IMR-90 (cell line): Measurements from ENCODE around the gene ENKUR. TPM values are rescaled to one million over a fixed set of nuclear protein-coding genes. Genes with fewer than 3 reads are reported as not detected.

Source experiments
- ATAC-seq: fragments of 200-7000 bp; cut with Tn5 transposase; 2 replicates; pipeline ENCODE4 v1.9.1; 2020; ENCODE audit warnings: low read depth, mild to moderate bottlenecking, moderate library complexity
- BruUV-seq: library from RNA; stranded (reverse); fragments of 400-500 nt; replicated peaks from 2 replicates; lab custom pipeline; 2021; lab: Mats Ljungman, UMichigan
- CTCF ChIA-PET: fragments of 300-600 bp; formaldehyde crosslinking; extraction: SDS; loops from one replicate; lab custom pipeline; 2021; ENCODE audit warnings: antibody characterized with exemption; lab: Yijun Ruan, JAX
- POLR2A ChIA-PET: fragments of 300-600 bp; sonication (Branson Sonifier 250); formaldehyde crosslinking; loops from one replicate; lab custom pipeline; 2022; ENCODE audit warnings: antibody characterized with exemption; ENCODE audit not compliant: unreplicated experiment; lab: Charles Lee
- DNase-seq: peaks from one replicate; pipeline ENCODE4 v3.0.0; 2013
- H2AFZ ChIP-seq: replicated peaks from 2 replicates; pipeline ENCODE3; 2013; ENCODE audit warnings: low read length, mild to moderate bottlenecking; ENCODE audit not compliant: poor library complexity
- H2AK5ac ChIP-seq: 2 replicates; pipeline ENCODE4 v1.6.1; 2013; ENCODE audit warnings: low read depth, low read length, inconsistent platforms
- H2AK9ac ChIP-seq: replicated peaks from 2 replicates; pipeline ENCODE3; 2013; ENCODE audit warnings: mild to moderate bottlenecking, low read depth, low read length, moderate library complexity; ENCODE audit not compliant: poor library complexity
- H2BK120ac ChIP-seq: 2 replicates; pipeline ENCODE4 v1.6.1; 2013; ENCODE audit warnings: low read depth, low read length, inconsistent platforms
- H2BK15ac ChIP-seq: 3 replicates; pipeline ENCODE4 v1.6.1; 2013; ENCODE audit warnings: low read depth, low read length, inconsistent platforms
- H2BK20ac ChIP-seq: 2 replicates; pipeline ENCODE4 v1.6.1; 2013; ENCODE audit warnings: low read depth, mild to moderate bottlenecking, inconsistent platforms, low read length, moderate library complexity
- H2BK5ac ChIP-seq: 2 replicates; pipeline ENCODE4 v1.6.1; 2013; ENCODE audit warnings: mild to moderate bottlenecking, low read depth, low read length, inconsistent platforms; ENCODE audit not compliant: poor library complexity, severe bottlenecking
- H3K14ac ChIP-seq: replicated peaks from 2 replicates; pipeline ENCODE4 v1.6.1; 2013; ENCODE audit warnings: low read depth, low read length, inconsistent platforms
- H3K18ac ChIP-seq: 2 replicates; pipeline ENCODE4 v1.6.1; 2013; ENCODE audit warnings: low read depth, low read length, control low read depth
- H3K23ac ChIP-seq: 2 replicates; pipeline ENCODE4 v1.6.1; 2013; ENCODE audit warnings: low read depth, low read length, inconsistent platforms
- H3K27ac ChIP-seq: 2 replicates; pipeline ENCODE4 v1.5.1; 2013; ENCODE audit warnings: mild to moderate bottlenecking, control low read depth, low read length; ENCODE audit not compliant: insufficient read depth
- H3K27me3 ChIP-seq: 2 replicates; pipeline ENCODE4 v1.6.1; 2013; ENCODE audit warnings: low read length; ENCODE audit not compliant: control insufficient read depth, insufficient read depth
- H3K36me3 ChIP-seq: 2 replicates; pipeline ENCODE4 v1.6.1; 2013; ENCODE audit warnings: low read length, mixed read lengths; ENCODE audit not compliant: control insufficient read depth, insufficient read depth
- H3K4ac ChIP-seq: 2 replicates; pipeline ENCODE4 v1.6.1; 2013; ENCODE audit warnings: low read depth, low read length, inconsistent platforms
- H3K4me1 ChIP-seq: 2 replicates; pipeline ENCODE4 v1.6.1; 2013; ENCODE audit warnings: low read length, mixed read lengths; ENCODE audit not compliant: control insufficient read depth, insufficient read depth
- H3K4me2 ChIP-seq: 2 replicates; pipeline ENCODE4 v1.6.1; 2013; ENCODE audit warnings: low read depth, mild to moderate bottlenecking, control low read depth, low read length, moderate library complexity
- H3K4me3 ChIP-seq: 2 replicates; pipeline ENCODE4 v1.5.1; 2013; ENCODE audit warnings: low read depth, mild to moderate bottlenecking, control low read depth, low read length, moderate library complexity; ENCODE audit not compliant: insufficient read depth
- H3K56ac ChIP-seq: 2 replicates; pipeline ENCODE4 v1.6.1; 2013; ENCODE audit warnings: low read length, inconsistent platforms; ENCODE audit not compliant: insufficient read depth; ENCODE audit errors: extremely low read depth
- H3K79me1 ChIP-seq, 2 experiments: 2 replicates each; pipeline ENCODE4 v1.6.1; 2013; ENCODE audit warnings: low read length in 2 of 2, inconsistent platforms in 1 of 2, low read depth in 1 of 2
- H3K9ac ChIP-seq: 2 replicates; pipeline ENCODE4 v1.6.1; 2013; ENCODE audit warnings: low read depth, low read length, control low read depth
- H3K9me1 ChIP-seq: 2 replicates; pipeline ENCODE4 v1.6.1; 2013; ENCODE audit warnings: low read length, inconsistent platforms; ENCODE audit not compliant: insufficient read depth
- H3K9me3 ChIP-seq: 2 replicates; pipeline ENCODE4 v1.6.1; 2013; ENCODE audit warnings: low read length; ENCODE audit not compliant: control insufficient read depth, insufficient read depth
- H4K20me1 ChIP-seq: 2 replicates; pipeline ENCODE4 v1.6.1; 2013; ENCODE audit warnings: low read length, inconsistent platforms; ENCODE audit not compliant: insufficient read depth
- H4K5ac ChIP-seq: 2 replicates; pipeline ENCODE4 v1.6.1; 2013; ENCODE audit warnings: mild to moderate bottlenecking, low read depth, low read length, control low read depth
- H4K8ac ChIP-seq, 2 experiments: 2 replicates each; pipeline ENCODE4 v1.6.1; 2013; ENCODE audit warnings: low read depth in 2 of 2, low read length in 2 of 2, control low read depth in 1 of 2, inconsistent platforms in 1 of 2
- H4K91ac ChIP-seq: 2 replicates; pipeline ENCODE4 v1.6.1; 2013; ENCODE audit warnings: low read depth, low read length, inconsistent platforms; ENCODE audit not compliant: insufficient read depth
- BHLHE40 ChIP-seq: fragments of 150-350 bp; IDR thresholded peaks from 2 replicates; pipeline ENCODE4 v1.6.1; 2016; ENCODE audit warnings: mild to moderate bottlenecking, low read depth, low read length
- CEBPB ChIP-seq: IDR thresholded peaks from 2 replicates; pipeline ENCODE4 v1.6.1; 2012; ENCODE audit warnings: low read depth, low read length, improper control_type of control experiment
- CHD1 ChIP-seq: IDR thresholded peaks from 2 replicates; pipeline ENCODE4 v1.6.1; 2012; ENCODE audit warnings: low read depth, low read length, improper control_type of control experiment
- FOS ChIP-seq: fragments of 150-350 bp; IDR thresholded peaks from 2 replicates; pipeline ENCODE4 v1.6.1; 2016; ENCODE audit warnings: low read depth, low read length
- MAFK ChIP-seq: IDR thresholded peaks from 2 replicates; pipeline ENCODE4 v1.6.1; 2012; ENCODE audit warnings: low read depth, low read length, improper control_type of control experiment
- MAZ ChIP-seq: IDR thresholded peaks from 2 replicates; pipeline ENCODE4 v1.6.1; 2012; ENCODE audit warnings: low read depth, mild to moderate bottlenecking, low read length, improper control_type of control experiment, moderate library complexity, borderline replicate concordance
- MXI1 ChIP-seq: IDR thresholded peaks from 2 replicates; pipeline ENCODE4 v1.6.1; 2012; ENCODE audit warnings: low read depth, mild to moderate bottlenecking, low read length, moderate library complexity, borderline replicate concordance
- NFE2L2 ChIP-seq: fragments of 150-350 bp; IDR thresholded peaks from 2 replicates; pipeline ENCODE4 v1.6.1; 2016; ENCODE audit warnings: low read depth, mild to moderate bottlenecking, low read length
- POLR2A ChIP-seq: IDR thresholded peaks from 2 replicates; pipeline ENCODE4 v1.6.1; 2012; ENCODE audit warnings: mild to moderate bottlenecking, low read depth, low read length
- RAD21 ChIP-seq: IDR thresholded peaks from 2 replicates; pipeline ENCODE4 v1.6.1; 2012; ENCODE audit warnings: low read length, improper control_type of control experiment
- RCOR1 ChIP-seq: IDR thresholded peaks from 2 replicates; pipeline ENCODE4 v1.6.1; 2012; ENCODE audit warnings: mild to moderate bottlenecking, low read length, improper control_type of control experiment; ENCODE audit not compliant: insufficient replicate concordance
- RFX5 ChIP-seq: IDR thresholded peaks from 2 replicates; pipeline ENCODE4 v1.8.0; 2012; ENCODE audit warnings: low read depth, mild to moderate bottlenecking, low read length, moderate library complexity
- SMC3 ChIP-seq: fragments of 150-350 bp; IDR thresholded peaks from 2 replicates; pipeline ENCODE4 v1.6.1; 2016; ENCODE audit warnings: low read depth, mild to moderate bottlenecking, antibody characterized with exemption, low read length, moderate library complexity
- WGBS, 2 experiments: methylation state at CpG; one replicate each; pipeline versions ENCODE4 v1.1.5 to v1.1.7; 2013; ENCODE audit warnings: missing lambda C conversion rate in 2 of 2; ENCODE audit not compliant: insufficient read length in 1 of 2; ENCODE audit errors: extremely low coverage in 2 of 2; 5-methylcytosine and 5-hydroxymethylcytosine counted together
- dilution Hi-C: fragments of 300-500 bp; cut with HindIII; formaldehyde crosslinking; loops from one replicate; pipeline ENCODE4 v1.14.3; 2018; ENCODE audit warnings: low sequenced_read_pairs; ENCODE audit not compliant: unreplicated experiment
- in situ Hi-C: fragments of 300-500 bp; cut with MboI; formaldehyde crosslinking; loops from 3 replicates; pipeline ENCODE4 v1.14.3; 2019; ENCODE audit warnings: low sequenced_read_pairs, inconsistent platforms, mixed read lengths
- intact Hi-C: fragments of 100-400 bp; cut with micrococcal nuclease; formaldehyde crosslinking; loops from 2 replicates; pipeline ENCODE4 v1.10.0; 2022
- polyA plus RNA-seq, 3 experiments: library from polyadenylated mRNA; depleted of rRNA; stranded (reverse); fragments of >200 nt; gene quantifications; 2 replicates each; pipeline ENCODE4 v1.2.3, GENCODE V29; 2012; ENCODE audit warnings: low replicate concordance in 1 of 3
- total RNA-seq: library from RNA; depleted of rRNA; stranded (reverse); fragments of >200 nt; gene quantifications from 2 replicates; pipeline ENCODE4 v1.2.3, GENCODE V29; 2012
- TF ChIP-seq, protein P1 (sequence below): fragments of 150-350 bp; IDR thresholded peaks from 2 replicates; pipeline ENCODE4 v1.6.1; 2016; ENCODE audit warnings: low read depth, mild to moderate bottlenecking, low read length, moderate library complexity, borderline replicate concordance
- TF ChIP-seq, protein P2 (sequence below): fragments of 150-350 bp; IDR thresholded peaks from 2 replicates; pipeline ENCODE4 v1.6.1; 2017; ENCODE audit warnings: mild to moderate bottlenecking, antibody characterized with exemption, low read length, low read depth
- TF ChIP-seq, protein P3 (sequence below): conservative IDR thresholded peaks from 2 replicates; pipeline ENCODE4 v1.5.1; 2012; ENCODE audit warnings: mild to moderate bottlenecking, low read depth, low read length, improper control_type of control experiment

The ENKUR gene
- total and polyA plus RNA-seq, 2 of the 4 experiments (the other 2 are of a cell fraction), result not detected

DNA sequence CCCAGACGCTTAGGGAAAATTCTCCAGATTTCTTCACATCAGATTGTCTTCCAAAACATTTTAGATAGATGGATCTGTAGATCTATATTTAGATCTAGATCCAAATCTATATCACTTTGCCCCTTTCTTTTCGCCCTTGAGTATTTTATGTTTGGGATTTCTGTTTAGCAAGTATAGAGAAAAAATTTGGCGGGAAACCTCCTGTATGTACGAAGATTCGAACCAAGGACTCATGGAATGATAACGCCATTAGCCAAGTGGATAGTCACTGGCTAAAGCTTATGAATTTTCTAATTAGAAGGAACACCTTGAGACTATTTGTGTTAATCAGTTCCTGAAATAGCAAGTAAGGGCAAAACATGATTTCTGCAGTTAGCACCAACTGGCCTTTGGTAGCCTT lies 1.7 kb upstream of the ENKUR start:
- no peaks in the 10 kb centered on the region for H3K9me1 ChIP-seq
- H3K9ac ChIP-seq, result no peak overlapping the region
- H4K8ac ChIP-seq, result peak overlapping the region in 1 of 2 experiments; percentile 64; a peak in 1 of 4 replicates
- H3K27me3 ChIP-seq, result no peaks in the 10 kb centered on the region
- H2BK120ac ChIP-seq, result no peak overlapping the region
- H3K18ac ChIP-seq, result no peak overlapping the region
- H2AK9ac ChIP-seq, result no peak overlapping the region
- 100% methylated on average over 3 of the region's 6 CpGs; no CpG with 5 or more reads in 1 of the 2 experiments for WGBS, 2 experiments
- H3K4ac ChIP-seq, result no peak overlapping the region
- H2AK5ac ChIP-seq, result no peak overlapping the region
- H3K4me1 ChIP-seq, result peaks cover 1% of the 10 kb centered on the region; the same call in 1 of the 2 replicates
- no peak overlapping the region for H4K5ac ChIP-seq
- CTCF ChIA-PET, result interaction anchor here (0.6 kb wide), 1 partner anchor 486 kb away, joined by 4 read pairs; no protein-coding TSS in a partner anchor
- H2BK15ac ChIP-seq, result no peak overlapping the region
- no TSS peak for BruUV-seq
- no peak for DNase-seq
- dilution Hi-C loops, result no loop called here
- POLR2A ChIA-PET, result interaction anchor here (0.6 kb wide), 1 partner anchor 20 kb away, joined by 3 read pairs; no protein-coding TSS in a partner anchor
- no peak overlapping the region for H3K14ac ChIP-seq
- no peak overlapping the region for H3K4me3 ChIP-seq
- H3K79me1 ChIP-seq, result peaks cover 0 to 4% of the 10 kb centered on the region in 2 experiments; a peak in 1 of 4 replicates
- no peaks in the 10 kb centered on the region for H3K36me3 ChIP-seq
- no peak overlapping the region for H3K4me2 ChIP-seq
- TF ChIP-seq CHD1, result no peak
- no peak for TF ChIP-seq CEBPB
- no peak for TF ChIP-seq MXI1
- TF ChIP-seq FOS, result no peak
- TF ChIP-seq, protein P1, sequence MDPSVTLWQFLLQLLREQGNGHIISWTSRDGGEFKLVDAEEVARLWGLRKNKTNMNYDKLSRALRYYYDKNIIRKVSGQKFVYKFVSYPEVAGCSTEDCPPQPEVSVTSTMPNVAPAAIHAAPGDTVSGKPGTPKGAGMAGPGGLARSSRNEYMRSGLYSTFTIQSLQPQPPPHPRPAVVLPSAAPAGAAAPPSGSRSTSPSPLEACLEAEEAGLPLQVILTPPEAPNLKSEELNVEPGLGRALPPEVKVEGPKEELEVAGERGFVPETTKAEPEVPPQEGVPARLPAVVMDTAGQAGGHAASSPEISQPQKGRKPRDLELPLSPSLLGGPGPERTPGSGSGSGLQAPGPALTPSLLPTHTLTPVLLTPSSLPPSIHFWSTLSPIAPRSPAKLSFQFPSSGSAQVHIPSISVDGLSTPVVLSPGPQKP, result no peak
- TF ChIP-seq NFE2L2, result no peak
- no peak for TF ChIP-seq BHLHE40
- no peak for TF ChIP-seq POLR2A
- no peak for TF ChIP-seq MAZ
- no peak for TF ChIP-seq RAD21
- TF ChIP-seq MAFK, result no peak
- TF ChIP-seq, protein P2, sequence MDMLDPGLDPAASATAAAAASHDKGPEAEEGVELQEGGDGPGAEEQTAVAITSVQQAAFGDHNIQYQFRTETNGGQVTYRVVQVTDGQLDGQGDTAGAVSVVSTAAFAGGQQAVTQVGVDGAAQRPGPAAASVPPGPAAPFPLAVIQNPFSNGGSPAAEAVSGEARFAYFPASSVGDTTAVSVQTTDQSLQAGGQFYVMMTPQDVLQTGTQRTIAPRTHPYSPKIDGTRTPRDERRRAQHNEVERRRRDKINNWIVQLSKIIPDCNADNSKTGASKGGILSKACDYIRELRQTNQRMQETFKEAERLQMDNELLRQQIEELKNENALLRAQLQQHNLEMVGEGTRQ, result no peak
- no peak for TF ChIP-seq SMC3
- TF ChIP-seq RFX5, result no peak
- TF ChIP-seq, protein P3, sequence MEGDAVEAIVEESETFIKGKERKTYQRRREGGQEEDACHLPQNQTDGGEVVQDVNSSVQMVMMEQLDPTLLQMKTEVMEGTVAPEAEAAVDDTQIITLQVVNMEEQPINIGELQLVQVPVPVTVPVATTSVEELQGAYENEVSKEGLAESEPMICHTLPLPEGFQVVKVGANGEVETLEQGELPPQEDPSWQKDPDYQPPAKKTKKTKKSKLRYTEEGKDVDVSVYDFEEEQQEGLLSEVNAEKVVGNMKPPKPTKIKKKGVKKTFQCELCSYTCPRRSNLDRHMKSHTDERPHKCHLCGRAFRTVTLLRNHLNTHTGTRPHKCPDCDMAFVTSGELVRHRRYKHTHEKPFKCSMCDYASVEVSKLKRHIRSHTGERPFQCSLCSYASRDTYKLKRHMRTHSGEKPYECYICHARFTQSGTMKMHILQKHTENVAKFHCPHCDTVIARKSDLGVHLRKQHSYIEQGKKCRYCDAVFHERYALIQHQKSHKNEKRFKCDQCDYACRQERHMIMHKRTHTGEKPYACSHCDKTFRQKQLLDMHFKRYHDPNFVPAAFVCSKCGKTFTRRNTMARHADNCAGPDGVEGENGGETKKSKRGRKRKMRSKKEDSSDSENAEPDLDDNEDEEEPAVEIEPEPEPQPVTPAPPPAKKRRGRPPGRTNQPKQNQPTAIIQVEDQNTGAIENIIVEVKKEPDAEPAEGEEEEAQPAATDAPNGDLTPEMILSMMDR, result no peak
- TF ChIP-seq RCOR1, result no peak
- H2AFZ ChIP-seq, result no peak overlapping the region
- no peak overlapping the region for H2BK20ac ChIP-seq
- H3K27ac ChIP-seq, result no peak overlapping the region
- in situ Hi-C loops, result no loop called here
- no peaks in the 10 kb centered on the region for H3K9me3 ChIP-seq
- no peak overlapping the region for H3K56ac ChIP-seq
- H4K91ac ChIP-seq, result no peak overlapping the region
- intact Hi-C loops, result loop anchor here (1.0 to 2.0 kb wide), 2 partner anchors 59 to 64 kb away; no protein-coding TSS in a partner anchor
- no peak overlapping the region for H3K23ac ChIP-seq
- H4K20me1 ChIP-seq, result no peaks in the 10 kb centered on the region
- ATAC-seq, result no peak
- H2BK5ac ChIP-seq, result no peak overlapping the region
